BE2C (cell line): ENCODE results near the gene OPRD1.
"Not testable (repeated sequence)": the region's sequence is repeated elsewhere in the genome, so short reads cannot be mapped to it uniquely, and the experiment has no call there.

ENCODE experiments used
- DNase-seq: peaks from one replicate; pipeline ENCODE4 v3.0.0-alpha.2; 2020
- H3K27me3 ChIP-seq: fragments of 250-450 bp; sonication (Bioruptor Pico); 2 replicates; pipeline ENCODE4 v1.5.1; 2020; ENCODE audit warnings: mild to moderate bottlenecking
- H3K36me3 ChIP-seq: fragments of 250-450 bp; sonication (Bioruptor Pico); 2 replicates; pipeline ENCODE4 v1.5.1; 2020; ENCODE audit warnings: mild to moderate bottlenecking
- H3K4me1 ChIP-seq: fragments of 250-450 bp; sonication (Bioruptor Pico); 2 replicates; pipeline ENCODE4 v1.5.1; 2020
- H3K4me3 ChIP-seq: 2 replicates; pipeline ENCODE4 v1.5.1; 2011; ENCODE audit warnings: low read depth, low read length
- H3K9me3 ChIP-seq: fragments of 250-450 bp; sonication (Bioruptor Pico); 2 replicates; pipeline ENCODE4 v1.5.1; 2020
- CTCF ChIP-seq: IDR thresholded peaks from 2 replicates; pipeline ENCODE4 v1.5.1; 2012; ENCODE audit warnings: mild to moderate bottlenecking, low read depth, low read length

The OPRD1 gene

GRCh38 chr1:28853093-28853742, 41.2 kb downstream of the OPRD1 start:
- no peak for TF ChIP-seq CTCF

GRCh38 chr1:28854406-28854805, 42.4 kb downstream of the OPRD1 start:
- not testable (repeated sequence) for H3K27me3 ChIP-seq, H3K9me3 ChIP-seq, H3K4me3 ChIP-seq, H3K4me1 ChIP-seq, H3K36me3 ChIP-seq, DNase-seq

More at GRCh38 chr1:28853093-28853742, 41.2 kb downstream of the OPRD1 start:
- Histone ChIP-seq H3K36me3 (no peaks in the 10 kb centered on the region), H3K27me3 (no peaks in the 10 kb centered on the region), H3K4me1 (no peaks in the 10 kb centered on the region), H3K4me3 (no peak overlapping the region), H3K9me3 (no peaks in the 10 kb centered on the region)
- DNase-seq = no peak

GRCh38 chr1:28855046-28855445, 43.1 kb downstream of the OPRD1 start:
- DNase-seq = no peak
- H3K27me3 ChIP-seq = no peaks in the 10 kb centered on the region

GRCh38 chr1:28855469-28855951, 43.5 kb downstream of the OPRD1 start:
- no peaks in the 10 kb centered on the region for H3K27me3 ChIP-seq
- H3K9me3 ChIP-seq = no peaks in the 10 kb centered on the region
- no peak for TF ChIP-seq CTCF
- no peak overlapping the region for H3K4me3 ChIP-seq
- H3K4me1 ChIP-seq = no peaks in the 10 kb centered on the region; the same call in 1 of the 2 replicates
- peaks cover 13% of the 10 kb centered on the region for H3K36me3 ChIP-seq
- DNase-seq = no peak

More at GRCh38 chr1:28855046-28855445, 43.1 kb downstream of the OPRD1 start:
- no peaks in the 10 kb centered on the region for H3K9me3 ChIP-seq
- H3K4me1 ChIP-seq = no peaks in the 10 kb centered on the region; the same call in 1 of the 2 replicates
- TF ChIP-seq CTCF = no peak
- no peak overlapping the region for H3K4me3 ChIP-seq
- peaks cover 12% of the 10 kb centered on the region for H3K36me3 ChIP-seq

GRCh38 chr1:28855969-28856368, 44.0 kb downstream of the OPRD1 start:
- Histone ChIP-seq H3K36me3 (peaks cover 18% of the 10 kb centered on the region), H3K4me1 (no peaks in the 10 kb centered on the region; the same call in 1 of the 2 replicates), H3K4me3 (no peak overlapping the region), H3K27me3 (no peaks in the 10 kb centered on the region), H3K9me3 (no peaks in the 10 kb centered on the region)
- no peak for DNase-seq
- TF ChIP-seq CTCF = no peak

GRCh38 chr1:28860332-28861073, 48.5 kb downstream of the OPRD1 start:
- Histone ChIP-seq H3K9me3 (no peaks in the 10 kb centered on the region), H3K4me3 (no peak overlapping the region), H3K4me1 (no peaks in the 10 kb centered on the region; the same call in 1 of the 2 replicates), H3K27me3 (no peaks in the 10 kb centered on the region), H3K36me3 (peaks cover 26% of the 10 kb centered on the region)
- peak; percentile 24 for DNase-seq
- TF ChIP-seq CTCF = no peak
